WTC11 (cell line): ENCODE results near the gene NOP14. TPM values are rescaled to one million over a fixed set of nuclear protein-coding genes. Genes with fewer than 3 reads are reported as not detected.

Experiments
- AR ChIP-seq: fragments of 250-450 bp; sonication (Bioruptor Pico); IDR thresholded peaks from 2 replicates; pipeline ENCODE4 v1.9.0; 2021; ENCODE audit warnings: mild to moderate bottlenecking
- ATF3 ChIP-seq: sonication (generic); formaldehyde crosslinking; conservative IDR thresholded peaks from 2 replicates; pipeline ENCODE4 v1.8.1; 2022; ENCODE audit warnings: mild to moderate bottlenecking, missing genetic modification reagents
- ATF6 ChIP-seq: sonication (generic); formaldehyde crosslinking; IDR thresholded peaks from 2 replicates; pipeline ENCODE4 v1.8.1; 2023; ENCODE audit warnings: mild to moderate bottlenecking, missing genetic modification reagents
- E2F4 ChIP-seq: sonication (generic); formaldehyde crosslinking; IDR thresholded peaks from 2 replicates; pipeline ENCODE4 v1.8.1; 2022; ENCODE audit warnings: low read depth, mild to moderate bottlenecking, moderate library complexity, missing genetic modification reagents, borderline replicate concordance
- EMX1 ChIP-seq: fragments of 250-450 bp; sonication (Bioruptor Pico); IDR thresholded peaks from 2 replicates; pipeline ENCODE4 v1.8.0; 2021; ENCODE audit warnings: mild to moderate bottlenecking
- ESRRA ChIP-seq: sonication (generic); formaldehyde crosslinking; IDR thresholded peaks from 2 replicates; pipeline ENCODE4 v1.8.1; 2022; ENCODE audit warnings: mild to moderate bottlenecking, missing genetic modification reagents, borderline replicate concordance
- ETV6 ChIP-seq: sonication (generic); formaldehyde crosslinking; IDR thresholded peaks from 2 replicates; pipeline ENCODE4 v1.8.1; 2022; ENCODE audit warnings: mild to moderate bottlenecking, missing genetic modification reagents
- FOXP4 ChIP-seq: sonication (generic); formaldehyde crosslinking; IDR thresholded peaks from 2 replicates; pipeline ENCODE4 v1.8.0; 2022; ENCODE audit warnings: mild to moderate bottlenecking, missing genetic modification reagents
- JAZF1 ChIP-seq: fragments of 250-450 bp; sonication (Bioruptor Pico); IDR thresholded peaks from 2 replicates; pipeline ENCODE4 v1.9.0; 2021; ENCODE audit warnings: moderate library complexity, mild to moderate bottlenecking, inconsistent platforms
- JUN ChIP-seq: sonication (generic); formaldehyde crosslinking; IDR thresholded peaks from 2 replicates; pipeline ENCODE4 v1.8.0; 2023; ENCODE audit warnings: mild to moderate bottlenecking, missing genetic modification reagents
- MAX ChIP-seq: sonication (generic); formaldehyde crosslinking; IDR thresholded peaks from 2 replicates; pipeline ENCODE4 v1.8.0; 2022; ENCODE audit warnings: mild to moderate bottlenecking, missing genetic modification reagents
- PREB ChIP-seq: sonication (generic); formaldehyde crosslinking; IDR thresholded peaks from 2 replicates; pipeline ENCODE4 v1.8.1; 2022; ENCODE audit warnings: mild to moderate bottlenecking, missing genetic modification reagents, moderate library complexity, borderline replicate concordance
- SMAD3 ChIP-seq: sonication (generic); formaldehyde crosslinking; IDR thresholded peaks from 2 replicates; pipeline ENCODE4 v1.8.0; 2022; ENCODE audit warnings: missing genetic modification reagents, mild to moderate bottlenecking, borderline replicate concordance
- TEAD1 ChIP-seq: sonication (generic); formaldehyde crosslinking; IDR thresholded peaks from 2 replicates; pipeline ENCODE4 v1.8.0; 2022; ENCODE audit warnings: mild to moderate bottlenecking, missing genetic modification reagents
- USF1 ChIP-seq: sonication (generic); formaldehyde crosslinking; IDR thresholded peaks from 2 replicates; pipeline ENCODE4 v1.8.0; 2022; ENCODE audit warnings: mild to moderate bottlenecking, missing genetic modification reagents
- USF2 ChIP-seq: sonication (generic); formaldehyde crosslinking; IDR thresholded peaks from 2 replicates; pipeline ENCODE4 v1.8.1; 2023; ENCODE audit warnings: mild to moderate bottlenecking, missing genetic modification reagents, moderate library complexity
- ZBTB43 ChIP-seq: sonication (generic); formaldehyde crosslinking; IDR thresholded peaks from 2 replicates; pipeline ENCODE4 v1.8.1; 2023; ENCODE audit warnings: mild to moderate bottlenecking, missing genetic modification reagents
- ZMAT4 ChIP-seq: fragments of 250-450 bp; sonication (Bioruptor Pico); IDR thresholded peaks from 2 replicates; pipeline ENCODE4 v1.9.0; 2021; ENCODE audit warnings: mild to moderate bottlenecking
- ZNF416 ChIP-seq: fragments of 250-450 bp; sonication (Bioruptor Pico); IDR thresholded peaks from 2 replicates; pipeline ENCODE4 v1.9.0; 2021; ENCODE audit warnings: mild to moderate bottlenecking, inconsistent platforms
- ZNF425 ChIP-seq: fragments of 250-450 bp; sonication (Bioruptor Pico); conservative IDR thresholded peaks from 2 replicates; pipeline ENCODE4 v1.9.0; 2021; ENCODE audit warnings: mild to moderate bottlenecking
- ZNF671 ChIP-seq: fragments of 250-450 bp; sonication (Bioruptor Pico); IDR thresholded peaks from 2 replicates; pipeline ENCODE4 v1.8.0; 2021; ENCODE audit warnings: mild to moderate bottlenecking
- total RNA-seq: library from RNA; stranded (reverse); gene quantifications from 3 replicates; pipeline ENCODE4 v1.2.3, GENCODE V29; 2021

Gene NOP14
- total RNA-seq, 1 experiment from 2014 or later = 39.1 TPM

GRCh38 chr4:2963175-2963965 lies at the start of gene NOP14, which contains the start of gene GRK4 (continued):
- TF ChIP-seq AR (CRISPR knock-in tag) (no peak), PREB (CRISPR knock-in tag) (no peak), USF1 (CRISPR knock-in tag) (peak; percentile 95), JAZF1 (CRISPR knock-in tag) (no peak), ZBTB43 (peak; percentile 97), ZNF671 (CRISPR knock-in tag) (no peak), SMAD3 (CRISPR knock-in tag) (peak; percentile 97), JUN (CRISPR knock-in tag) (0 out of 2 replicates have a peak, but pooled peaks have one; percentile 87), ESRRA (CRISPR knock-in tag) (peak; percentile 95), ETV6 (CRISPR knock-in tag) (peak; percentile 96), E2F4 (CRISPR knock-in tag) (peak; percentile 90), ZNF425 (CRISPR knock-in tag) (no peak), ATF6 (no peak), TEAD1 (CRISPR knock-in tag) (peak; percentile 93; the same call in 1 of the 2 replicates), MAX (CRISPR knock-in tag) (peak; percentile 100), EMX1 (no peak), FOXP4 (CRISPR knock-in tag) (peak; percentile 99), ATF3 (CRISPR knock-in tag) (peak; percentile 81; the same call in 1 of the 2 replicates), ZNF416 (CRISPR knock-in tag) (no peak), ZMAT4 (no peak), USF2 (CRISPR knock-in tag) (peak; percentile 91)
